A549 (cell line): Measurements from ENCODE around the gene TGM4.

Source experiments
- CHD2 ChIP-seq: fragments of 150-350 bp; IDR thresholded peaks from 2 replicates; pipeline ENCODE4 v1.6.1; 2014; ENCODE audit warnings: low read length; ENCODE audit not compliant: partially characterized antibody
- EHF ChIP-seq: fragments of 250-450 bp; sonication (Bioruptor Pico); IDR thresholded peaks from 2 replicates; pipeline ENCODE4 v1.5.0; 2020; ENCODE audit warnings: mild to moderate bottlenecking
- EP300 ChIP-seq, 2 experiments: fragments of >200 bp; sonication (Bioruptor Twin); formaldehyde crosslinking; IDR thresholded peaks; 2 replicates in 1 of 2; 3 replicates in 1 of 2; pipeline ENCODE4 v1.6.1; 2016 to 2017
- RAD21 ChIP-seq, 2 experiments: fragments of >200 bp in 1 of 2; sonication (Bioruptor Twin) in 1 of 2; formaldehyde crosslinking in 1 of 2; IDR thresholded peaks in 1 of 2; conservative IDR thresholded peaks in 1 of 2; 2 replicates in 1 of 2; 3 replicates in 1 of 2; pipeline ENCODE4 v1.6.1; 2012 to 2018; ENCODE audit warnings: inconsistent platforms in 1 of 2
- RCOR1 ChIP-seq: fragments of 150-350 bp; IDR thresholded peaks from 2 replicates; pipeline ENCODE4 v1.6.1; 2014; ENCODE audit warnings: antibody characterized with exemption, low read length, low read depth
- TF ChIP-seq, protein P1 (sequence below): IDR thresholded peaks from 2 replicates; pipeline ENCODE4 v1.6.1; 2012
- TF ChIP-seq, protein P2 (sequence below): fragments of >200 bp; sonication (Bioruptor Twin); formaldehyde crosslinking; IDR thresholded peaks from 3 replicates; pipeline ENCODE4 v1.5.1; 2016

DNA sequence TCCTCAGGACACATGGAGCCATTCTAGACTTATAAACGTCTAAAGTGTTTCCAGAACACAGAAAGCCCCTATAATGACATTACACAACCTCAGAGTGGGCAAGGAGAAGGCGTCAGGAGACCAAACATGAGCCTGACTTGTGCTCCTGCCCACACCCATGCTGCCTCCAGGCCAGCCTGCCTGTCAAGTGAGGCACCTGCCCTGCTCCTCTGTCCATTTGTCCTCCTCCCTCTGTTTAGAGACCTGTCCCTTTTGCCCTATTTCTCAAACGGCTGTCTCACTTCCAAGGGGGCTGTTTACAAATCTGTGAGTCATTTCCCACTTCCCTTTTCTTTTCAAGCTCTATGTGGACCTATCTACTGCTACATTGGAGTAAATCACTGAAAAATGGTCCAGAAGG, 80.6 kb downstream of the TGM4 start:
- no peak for TF ChIP-seq EHF
- TF ChIP-seq, protein P1, sequence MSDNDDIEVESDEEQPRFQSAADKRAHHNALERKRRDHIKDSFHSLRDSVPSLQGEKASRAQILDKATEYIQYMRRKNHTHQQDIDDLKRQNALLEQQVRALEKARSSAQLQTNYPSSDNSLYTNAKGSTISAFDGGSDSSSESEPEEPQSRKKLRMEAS: no peak
- no peak for TF ChIP-seq RCOR1
- TF ChIP-seq, protein P2, sequence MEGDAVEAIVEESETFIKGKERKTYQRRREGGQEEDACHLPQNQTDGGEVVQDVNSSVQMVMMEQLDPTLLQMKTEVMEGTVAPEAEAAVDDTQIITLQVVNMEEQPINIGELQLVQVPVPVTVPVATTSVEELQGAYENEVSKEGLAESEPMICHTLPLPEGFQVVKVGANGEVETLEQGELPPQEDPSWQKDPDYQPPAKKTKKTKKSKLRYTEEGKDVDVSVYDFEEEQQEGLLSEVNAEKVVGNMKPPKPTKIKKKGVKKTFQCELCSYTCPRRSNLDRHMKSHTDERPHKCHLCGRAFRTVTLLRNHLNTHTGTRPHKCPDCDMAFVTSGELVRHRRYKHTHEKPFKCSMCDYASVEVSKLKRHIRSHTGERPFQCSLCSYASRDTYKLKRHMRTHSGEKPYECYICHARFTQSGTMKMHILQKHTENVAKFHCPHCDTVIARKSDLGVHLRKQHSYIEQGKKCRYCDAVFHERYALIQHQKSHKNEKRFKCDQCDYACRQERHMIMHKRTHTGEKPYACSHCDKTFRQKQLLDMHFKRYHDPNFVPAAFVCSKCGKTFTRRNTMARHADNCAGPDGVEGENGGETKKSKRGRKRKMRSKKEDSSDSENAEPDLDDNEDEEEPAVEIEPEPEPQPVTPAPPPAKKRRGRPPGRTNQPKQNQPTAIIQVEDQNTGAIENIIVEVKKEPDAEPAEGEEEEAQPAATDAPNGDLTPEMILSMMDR: no peak
- no peak for TF ChIP-seq RAD21 (conservative IDR thresholded peaks at IDR 0.05 in 1 of 2, IDR thresholded peaks at IDR 0.05 in 1 of 2)
- no peak for TF ChIP-seq CHD2
- no peak for TF ChIP-seq EP300 (IDR thresholded peaks at IDR 0.05)
